Measurements from ENCODE around the gene TMEM181.
A peak's percentile ranks its signal among the peaks of the same experiment; 100 is the strongest.
"Not testable (repeated sequence)": the region's sequence is repeated elsewhere in the genome, so short reads cannot be mapped to it uniquely, and the experiment has no call there.

The TMEM181 gene

GRCh38 chr6:158628542-158628941 lies 68.7 kb downstream of the TMEM181 start:
- Histone ChIP-seq H3K9ac (ENCODE audit: low read length) (no peak overlapping the region), H3K36me3 (ENCODE audit: insufficient read depth, low read length) (peaks cover 18% of the 10 kb centered on the region), H3K4me1 (ENCODE audit: insufficient read depth, low read length) (peaks cover 12% of the 10 kb centered on the region), H3K9me3 (ENCODE audit: low read length) (no peaks in the 10 kb centered on the region), H3K4me3 (ENCODE audit: low read depth in 1 of 2, low read length in 2 of 2) (no peak overlapping the region), H3K27me3 (ENCODE audit: control insufficient read depth in 1 of 2, insufficient read depth in 2 of 2, low read length in 2 of 2) (no peaks in the 10 kb centered on the region), H3K27ac (ENCODE audit: low read depth, low read length) (no peak overlapping the region)

GRCh38 chr6:158629367-158630221 lies 69.7 kb downstream of the TMEM181 start:
- H3K27me3 ChIP-seq (ENCODE audit: control insufficient read depth in 1 of 2, insufficient read depth in 2 of 2, low read length in 2 of 2) = no peaks in the 10 kb centered on the region
- H3K9ac ChIP-seq (ENCODE audit: low read length) = no peak overlapping the region
- H3K36me3 ChIP-seq (ENCODE audit: insufficient read depth, low read length) = peaks cover 24% of the 10 kb centered on the region
- H3K4me3 ChIP-seq (ENCODE audit: low read depth in 1 of 2, low read length in 2 of 2) = no peak overlapping the region
- peaks cover 12% of the 10 kb centered on the region for H3K4me1 ChIP-seq (ENCODE audit: insufficient read depth, low read length)
- no peaks in the 10 kb centered on the region for H3K9me3 ChIP-seq (ENCODE audit: low read length)
- H3K27ac ChIP-seq (ENCODE audit: low read depth, low read length) = no peak overlapping the region

- H3K9me3 ChIP-seq (ENCODE audit: low read length) = no peaks in the 10 kb centered on the region
- H3K27ac ChIP-seq (ENCODE audit: low read depth, low read length) = peak overlapping the region; percentile 59
- H3K36me3 ChIP-seq (ENCODE audit: insufficient read depth, low read length) = peaks cover 28% of the 10 kb centered on the region
- no peak overlapping the region for H3K9ac ChIP-seq (ENCODE audit: low read length)
- no peak overlapping the region for H3K4me3 ChIP-seq (ENCODE audit: low read depth in 1 of 2, low read length in 2 of 2)
- H3K4me1 ChIP-seq (ENCODE audit: insufficient read depth, low read length) = peaks cover 12% of the 10 kb centered on the region
- no peaks in the 10 kb centered on the region for H3K27me3 ChIP-seq (ENCODE audit: control insufficient read depth in 1 of 2, insufficient read depth in 2 of 2, low read length in 2 of 2)
Observed at GRCh38 chr6:158630938-158631616, 71.2 kb downstream of the TMEM181 start.

- H3K27me3 ChIP-seq (ENCODE audit: control insufficient read depth in 1 of 2, insufficient read depth in 2 of 2, low read length in 2 of 2) = no peaks in the 10 kb centered on the region
- no peak overlapping the region for H3K9ac ChIP-seq (ENCODE audit: low read length)
- H3K36me3 ChIP-seq (ENCODE audit: insufficient read depth, low read length) = peaks cover 31% of the 10 kb centered on the region
- peaks cover 12% of the 10 kb centered on the region for H3K4me1 ChIP-seq (ENCODE audit: insufficient read depth, low read length)
- H3K9me3 ChIP-seq (ENCODE audit: low read length) = no peaks in the 10 kb centered on the region
- no peak overlapping the region for H3K27ac ChIP-seq (ENCODE audit: low read depth, low read length)
- H3K4me3 ChIP-seq (ENCODE audit: low read depth in 1 of 2, low read length in 2 of 2) = no peak overlapping the region
Observed at GRCh38 chr6:158631678-158632537, 72.0 kb downstream of the TMEM181 start.

GRCh38 chr6:158632538-158633119 lies 72.7 kb downstream of the TMEM181 start:
- H3K27ac ChIP-seq (ENCODE audit: low read depth, low read length); H3K4me3 ChIP-seq (ENCODE audit: low read depth in 1 of 2, low read length in 2 of 2); H3K9me3 ChIP-seq (ENCODE audit: low read length); H3K9ac ChIP-seq (ENCODE audit: low read length); H3K27me3 ChIP-seq (ENCODE audit: control insufficient read depth in 1 of 2, insufficient read depth in 2 of 2, low read length in 2 of 2): not testable (repeated sequence)
- peaks cover 12% of the 10 kb centered on the region for H3K4me1 ChIP-seq (ENCODE audit: insufficient read depth, low read length)
- peaks cover 38% of the 10 kb centered on the region for H3K36me3 ChIP-seq (ENCODE audit: insufficient read depth, low read length)

GRCh38 chr6:158633127-158633526 lies 73.2 kb downstream of the TMEM181 start:
- Histone ChIP-seq H3K4me3 (ENCODE audit: low read depth in 1 of 2, low read length in 2 of 2) (no peak overlapping the region), H3K9ac (ENCODE audit: low read length) (no peak overlapping the region), H3K4me1 (ENCODE audit: insufficient read depth, low read length) (peaks cover 12% of the 10 kb centered on the region), H3K9me3 (ENCODE audit: low read length) (no peaks in the 10 kb centered on the region), H3K27me3 (ENCODE audit: control insufficient read depth in 1 of 2, insufficient read depth in 2 of 2, low read length in 2 of 2) (no peaks in the 10 kb centered on the region), H3K36me3 (ENCODE audit: insufficient read depth, low read length) (peaks cover 39% of the 10 kb centered on the region), H3K27ac (ENCODE audit: low read depth, low read length) (no peak overlapping the region)

- no peak overlapping the region for H3K4me3 ChIP-seq (ENCODE audit: low read depth in 1 of 2, low read length in 2 of 2)
- no peaks in the 10 kb centered on the region for H3K27me3 ChIP-seq (ENCODE audit: control insufficient read depth in 1 of 2, insufficient read depth in 2 of 2, low read length in 2 of 2)
- peaks cover 39% of the 10 kb centered on the region for H3K36me3 ChIP-seq (ENCODE audit: insufficient read depth, low read length)
- peaks cover 12% of the 10 kb centered on the region for H3K4me1 ChIP-seq (ENCODE audit: insufficient read depth, low read length)
- peak overlapping the region; percentile 2 for H3K27ac ChIP-seq (ENCODE audit: low read depth, low read length)
- H3K9ac ChIP-seq (ENCODE audit: low read length) = no peak overlapping the region
- H3K9me3 ChIP-seq (ENCODE audit: low read length) = no peaks in the 10 kb centered on the region
Observed at GRCh38 chr6:158634695-158635426, 75.0 kb downstream of the TMEM181 start.

GRCh38 chr6:158635427-158636073 lies 75.7 kb downstream of the TMEM181 start:
- H3K9ac ChIP-seq (ENCODE audit: low read length) = no peak overlapping the region
- peak overlapping the region; percentile 2 for H3K27ac ChIP-seq (ENCODE audit: low read depth, low read length)
- H3K36me3 ChIP-seq (ENCODE audit: insufficient read depth, low read length) = peaks cover 45% of the 10 kb centered on the region

GRCh38 chr6:158636778-158637177 lies 76.9 kb downstream of the TMEM181 start:
- H3K4me3 ChIP-seq (ENCODE audit: low read depth in 1 of 2, low read length in 2 of 2) = no peak overlapping the region
- H3K27me3 ChIP-seq (ENCODE audit: control insufficient read depth in 1 of 2, insufficient read depth in 2 of 2, low read length in 2 of 2) = no peaks in the 10 kb centered on the region
- H3K27ac ChIP-seq (ENCODE audit: low read depth, low read length) = no peak overlapping the region
- peaks cover 47% of the 10 kb centered on the region for H3K36me3 ChIP-seq (ENCODE audit: insufficient read depth, low read length)
- H3K9ac ChIP-seq (ENCODE audit: low read length) = no peak overlapping the region
- H3K4me1 ChIP-seq (ENCODE audit: insufficient read depth, low read length) = peaks cover 16% of the 10 kb centered on the region
- no peaks in the 10 kb centered on the region for H3K9me3 ChIP-seq (ENCODE audit: low read length)

More at GRCh38 chr6:158635427-158636073, 75.7 kb downstream of the TMEM181 start:
- Histone ChIP-seq H3K9me3 (ENCODE audit: low read length) (no peaks in the 10 kb centered on the region), H3K4me3 (ENCODE audit: low read depth in 1 of 2, low read length in 2 of 2) (no peak overlapping the region), H3K4me1 (ENCODE audit: insufficient read depth, low read length) (peaks cover 15% of the 10 kb centered on the region), H3K27me3 (ENCODE audit: control insufficient read depth in 1 of 2, insufficient read depth in 2 of 2, low read length in 2 of 2) (no peaks in the 10 kb centered on the region)

- Histone ChIP-seq H3K4me3 (ENCODE audit: low read depth in 1 of 2, low read length in 2 of 2) (no peak overlapping the region), H3K4me1 (ENCODE audit: insufficient read depth, low read length) (peaks cover 28% of the 10 kb centered on the region), H3K9me3 (ENCODE audit: low read length) (no peaks in the 10 kb centered on the region), H3K27me3 (ENCODE audit: control insufficient read depth in 1 of 2, insufficient read depth in 2 of 2, low read length in 2 of 2) (no peaks in the 10 kb centered on the region), H3K9ac (ENCODE audit: low read length) (no peak overlapping the region), H3K36me3 (ENCODE audit: insufficient read depth, low read length) (peaks cover 43% of the 10 kb centered on the region), H3K27ac (ENCODE audit: low read depth, low read length) (no peak overlapping the region)
Observed at GRCh38 chr6:158638324-158638854, 78.5 kb downstream of the TMEM181 start.
